ENCODE measurements around the gene PLEKHH2. TPM values are rescaled to one million over a fixed set of nuclear protein-coding genes. Genes with fewer than 3 reads are reported as not detected.
A peak's percentile ranks its signal among the peaks of the same experiment; 100 is the strongest.
"Not testable (repeated sequence)": the region's sequence is repeated elsewhere in the genome, so short reads cannot be mapped to it uniquely, and the experiment has no call there.

Gene PLEKHH2
- polyA plus RNA-seq, 4 donors: 24.7 to 40.4 (median 32.3) TPM

DNA sequence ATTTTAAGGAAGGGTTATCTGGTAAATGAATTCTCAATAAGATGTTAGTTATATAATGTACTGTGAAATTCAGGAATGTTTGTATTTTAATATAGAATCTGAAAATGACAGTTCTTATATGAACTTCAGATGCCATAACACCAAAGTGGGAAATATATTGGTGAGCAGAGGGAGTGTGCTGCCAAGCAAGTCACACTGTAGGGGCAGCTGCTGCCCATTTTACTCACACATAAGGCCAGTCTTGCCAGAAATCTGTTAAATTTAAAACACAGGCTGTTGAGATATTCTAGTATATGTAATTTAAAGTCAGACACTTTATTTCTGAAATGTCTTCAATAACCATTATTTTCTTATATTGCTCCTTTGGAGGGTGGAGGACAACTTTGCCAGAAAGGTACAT lies 73.8 kb downstream of the PLEKHH2 start:
- DNase-seq (ENCODE audit: low read depth in 4 of 4, low spot score in 3 of 4): no peak

- no peak for DNase-seq (ENCODE audit: low read depth in 4 of 4, low spot score in 3 of 4)
These were observed 77.1 kb downstream of the PLEKHH2 start for GRCh38 chr2:43714164-43714563.

DNA sequence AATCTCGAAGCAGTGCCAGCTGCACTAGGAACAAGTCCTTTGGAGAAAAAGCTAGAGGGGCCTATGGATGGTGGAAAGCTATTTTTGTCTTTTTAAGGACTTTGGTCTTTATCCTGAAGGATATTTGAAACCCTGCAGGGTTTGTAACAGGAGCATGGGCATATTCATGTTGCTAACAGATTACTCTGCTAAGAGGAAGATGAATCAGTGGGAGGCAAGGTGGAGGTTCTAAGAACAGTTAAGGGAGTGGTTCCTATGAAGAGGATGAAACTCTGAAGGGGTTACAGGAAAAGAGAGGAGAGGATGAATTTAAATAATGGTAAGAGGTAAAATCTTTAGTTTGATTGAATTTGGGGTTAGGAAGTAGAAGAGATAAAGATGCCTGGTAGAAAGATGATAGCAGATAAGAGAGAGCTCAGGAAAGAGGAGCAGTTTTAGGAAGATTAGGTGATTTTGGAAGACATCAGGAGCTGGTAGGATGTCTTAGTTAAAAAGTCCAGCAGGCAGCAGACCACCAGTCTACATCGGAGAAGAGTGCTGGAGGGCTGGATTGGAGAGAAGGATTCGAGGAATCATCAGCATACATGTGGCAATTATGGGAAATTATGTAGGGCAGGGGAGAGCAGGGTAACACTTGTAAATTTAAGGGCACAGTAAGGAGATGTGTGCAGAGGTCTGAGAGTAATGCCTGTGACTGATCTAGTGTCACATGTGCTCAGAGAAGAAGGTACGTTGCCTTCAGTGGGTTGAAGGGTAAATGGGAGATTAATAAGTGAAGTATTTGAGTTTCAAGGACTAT lies 78.4 kb downstream of the PLEKHH2 start:
- DNase-seq (ENCODE audit: low read depth in 4 of 4, low spot score in 3 of 4): no peak

- DNase-seq (ENCODE audit: low read depth in 4 of 4, low spot score in 3 of 4): no peak
These were observed 80.3 kb downstream of the PLEKHH2 start for GRCh38 chr2:43717322-43717721.

GRCh38 chr2:43718530-43719124 lies 81.6 kb downstream of the PLEKHH2 start:
- DNase-seq (ENCODE audit: low read depth in 4 of 4, low spot score in 3 of 4): no peak

GRCh38 chr2:43724728-43725526 lies 87.9 kb downstream of the PLEKHH2 start:
- no peak for DNase-seq (ENCODE audit: low read depth in 4 of 4, low spot score in 3 of 4)

GRCh38 chr2:43725711-43726246 lies 88.7 kb downstream of the PLEKHH2 start:
- DNase-seq (ENCODE audit: low read depth in 4 of 4, low spot score in 3 of 4): no peak

DNA sequence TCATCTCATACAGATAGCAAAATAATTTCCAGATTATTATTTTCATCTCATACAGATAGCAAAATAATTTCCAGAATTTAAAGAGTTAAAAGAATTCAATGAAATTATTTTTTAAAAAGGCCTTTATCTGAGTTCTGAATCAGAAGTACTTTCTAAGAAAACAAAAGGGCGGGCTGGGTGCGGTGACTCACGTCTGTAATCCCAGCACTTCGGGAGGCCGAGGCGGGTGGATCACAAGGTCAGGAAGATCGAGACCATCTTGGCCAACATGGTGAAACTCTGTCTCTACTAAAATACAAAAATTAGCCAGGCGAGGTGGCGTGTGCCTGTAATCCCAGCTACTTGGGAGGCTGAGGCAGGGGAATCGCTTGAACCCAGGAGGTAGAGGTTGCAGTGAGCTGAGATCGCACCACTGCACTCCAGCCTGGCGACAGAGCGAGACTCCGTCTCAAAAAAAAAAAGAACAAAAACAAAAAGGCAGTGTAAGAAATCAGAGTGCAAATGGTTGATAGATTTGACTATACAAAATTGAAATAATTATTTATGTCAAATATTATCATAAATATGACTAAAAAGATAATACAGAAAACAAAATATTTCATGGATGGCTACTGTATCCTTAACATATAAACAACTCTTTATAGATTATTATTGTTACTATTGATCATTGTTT lies 90.0 kb downstream of the PLEKHH2 start:
- not testable (repeated sequence) for DNase-seq (ENCODE audit: low read depth in 4 of 4, low spot score in 3 of 4)

DNA sequence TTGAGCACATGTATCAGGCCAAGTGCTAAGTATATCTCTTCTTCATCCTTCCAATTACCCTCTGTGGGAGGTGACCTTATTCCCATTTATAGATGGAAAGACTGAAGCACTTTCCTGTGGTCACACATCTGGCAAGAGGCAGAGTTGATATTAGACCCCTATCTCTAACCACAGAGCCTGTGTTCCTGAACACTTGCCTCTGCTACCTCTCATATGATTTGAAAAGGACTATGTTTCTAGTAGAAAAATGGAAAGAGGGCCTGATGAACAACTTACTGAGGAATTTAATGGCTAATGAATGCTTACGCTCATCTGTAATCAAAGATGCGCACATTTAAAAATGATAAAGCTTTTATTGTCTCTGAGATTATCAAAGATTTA lies 90.6 kb downstream of the PLEKHH2 start:
- no peak for DNase-seq (ENCODE audit: low read depth in 4 of 4, low spot score in 3 of 4)

DNA sequence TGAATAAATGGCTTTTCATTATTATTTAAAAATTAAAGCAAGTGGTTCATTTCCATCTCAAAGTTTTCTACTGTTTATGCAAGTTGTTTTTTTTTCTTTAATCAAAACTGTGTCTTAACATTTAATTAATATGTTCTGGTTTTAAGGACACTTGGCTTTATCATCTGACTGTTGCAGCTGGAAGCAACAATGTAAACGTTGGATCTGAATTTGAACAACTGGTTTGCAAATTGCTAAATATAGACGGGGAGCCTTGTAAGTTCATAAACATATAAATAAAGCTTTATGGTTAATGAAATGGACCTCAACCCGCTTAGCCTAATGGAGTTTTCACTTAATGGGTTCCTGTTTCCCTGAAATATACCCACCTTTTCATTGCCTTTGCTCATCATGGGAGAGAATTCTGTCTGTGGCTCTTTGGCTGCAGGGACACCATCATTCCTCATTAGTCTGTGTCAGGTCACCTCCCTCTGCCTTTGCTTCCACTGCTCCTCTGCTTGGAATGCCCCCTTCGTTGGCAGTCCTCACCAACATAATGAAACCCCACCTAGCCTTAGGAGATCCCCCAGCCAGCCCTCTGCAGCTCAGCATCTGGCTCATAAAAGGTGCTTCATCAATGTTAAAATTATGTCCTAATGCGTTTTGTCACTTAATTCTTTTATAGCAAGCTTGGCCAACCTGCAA lies 92.6 kb downstream of the PLEKHH2 start:
- no peak for DNase-seq (ENCODE audit: low read depth in 4 of 4, low spot score in 3 of 4)

DNA sequence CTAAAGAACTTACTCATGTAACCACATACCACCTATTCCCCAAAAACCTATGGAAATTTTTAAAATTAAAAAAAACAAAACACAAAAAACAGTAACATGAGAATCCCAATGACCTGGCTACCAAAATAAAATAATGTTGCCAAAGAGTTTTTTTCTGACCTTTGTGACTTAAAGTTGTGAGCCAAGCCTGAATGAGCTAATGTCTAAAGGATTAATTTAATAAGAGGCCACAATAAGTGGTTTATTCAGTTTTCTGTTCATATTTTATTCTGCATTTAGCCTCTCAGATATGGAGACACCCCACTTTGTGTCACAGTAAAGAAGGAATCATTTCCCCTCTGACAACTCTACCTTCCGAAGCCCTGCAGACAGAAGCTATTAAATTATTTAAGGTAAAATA lies 94.2 kb downstream of the PLEKHH2 start:
- no peak for DNase-seq (ENCODE audit: low read depth in 4 of 4, low spot score in 3 of 4)

DNA sequence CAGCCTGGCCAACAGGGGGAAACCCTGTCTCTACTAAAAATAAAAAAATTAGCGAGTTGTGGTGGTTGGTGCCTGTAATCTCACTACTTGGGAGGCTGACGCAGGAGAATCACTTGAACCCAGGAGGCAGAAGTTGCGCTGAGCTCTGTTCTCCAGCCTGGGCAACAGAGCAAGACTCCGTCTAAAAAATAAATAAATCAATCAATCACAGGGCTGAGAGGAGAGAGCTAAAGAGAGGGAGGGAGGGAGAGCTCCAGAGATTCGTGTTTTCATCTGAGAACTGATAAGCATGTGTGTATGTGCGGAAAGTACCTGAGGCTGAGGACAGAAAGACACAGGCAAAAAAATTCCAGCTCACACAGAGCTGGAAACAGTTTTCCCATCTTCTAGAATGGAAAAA lies 99.6 kb downstream of the PLEKHH2 start:
- DNase-seq (ENCODE audit: low read depth in 4 of 4, low spot score in 3 of 4): no peak

GRCh38 chr2:43737097-43737854 lies 100.2 kb downstream of the PLEKHH2 start:
- DNase-seq (ENCODE audit: low read depth in 4 of 4, low spot score in 3 of 4): no peak

DNA sequence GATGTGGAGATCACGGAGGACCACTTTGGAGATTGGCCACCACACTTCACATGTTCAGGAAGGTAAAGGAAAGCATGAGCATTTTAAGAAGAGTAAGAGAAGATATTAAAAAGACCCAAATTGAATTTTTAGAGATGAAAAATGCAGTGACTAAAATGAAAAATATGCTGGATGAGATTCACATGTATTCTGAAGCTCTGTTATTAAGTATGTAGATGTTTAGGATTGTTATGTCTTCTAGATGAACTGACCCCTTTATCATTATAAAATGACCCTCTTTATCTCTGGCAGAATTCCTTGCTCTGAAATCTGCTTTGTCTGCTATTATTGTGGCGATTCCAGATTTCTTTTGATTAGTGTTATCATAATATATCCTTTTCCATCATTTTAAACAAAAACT lies 100.8 kb downstream of the PLEKHH2 start:
- DNase-seq (ENCODE audit: low read depth in 4 of 4, low spot score in 3 of 4): no peak

GRCh38 chr2:43738257-43738656 lies 101.2 kb downstream of the PLEKHH2 start:
- DNase-seq (ENCODE audit: low read depth in 4 of 4, low spot score in 3 of 4): no peak

DNA sequence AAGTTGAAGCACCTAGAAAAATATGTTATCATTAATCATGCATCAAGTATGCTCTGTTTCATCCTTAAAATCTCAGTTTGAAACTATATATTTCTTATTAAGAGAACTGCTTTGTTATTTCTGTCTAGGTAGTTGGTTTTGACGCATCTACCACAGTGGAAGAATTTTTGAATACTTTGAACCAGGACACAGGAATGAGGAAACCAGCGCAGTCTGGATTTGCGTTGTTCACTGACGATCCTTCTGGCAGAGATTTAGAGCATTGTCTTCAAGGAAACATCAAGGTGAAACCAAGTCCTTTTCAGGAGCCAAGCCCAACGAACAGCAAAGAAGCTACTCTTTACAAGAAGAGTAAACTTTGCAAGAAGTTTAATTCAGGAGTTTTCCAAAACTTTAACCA lies 106.6 kb downstream of the PLEKHH2 start:
- DNase-seq (ENCODE audit: low read depth in 4 of 4, low spot score in 3 of 4): no peak

- peak in 2 of 4 donors; percentile 45 to 50 for DNase-seq (ENCODE audit: low read depth in 4 of 4, low spot score in 3 of 4)
These were observed 108.4 kb downstream of the PLEKHH2 start for GRCh38 chr2:43745457-43745856.

- no peak for DNase-seq (ENCODE audit: low read depth in 4 of 4, low spot score in 3 of 4)
These were observed 111.3 kb downstream of the PLEKHH2 start for GRCh38 chr2:43748333-43748732.

- no peak for DNase-seq (ENCODE audit: low read depth in 4 of 4, low spot score in 3 of 4)
These were observed 112.5 kb downstream of the PLEKHH2 start for GRCh38 chr2:43749583-43749982.
